Transverse colon (tissue), 4 donors: Measurements from ENCODE around the gene PITX3. TPM values are rescaled to one million over a fixed set of nuclear protein-coding genes. Genes with fewer than 3 reads are reported as not detected.

ENCODE experiments used
- DNase-seq: peaks from one replicate; pipeline ENCODE4 v3.0.0-alpha.2; 2019
- H3K27ac ChIP-seq, 4 donors: fragments of 200-600 bp; sonication (generic); 2 replicates each; pipeline ENCODE4 v1.5.1; 2016 to 2018; ENCODE audit warnings: inconsistent platforms in 4 of 4
- H3K27me3 ChIP-seq: fragments of 200-600 bp; sonication (generic); 2 replicates; pipeline ENCODE4 v1.5.1; 2017; ENCODE audit warnings: inconsistent platforms
- H3K36me3 ChIP-seq, 4 donors: fragments of 200-600 bp; sonication (generic); 2 replicates each; pipeline ENCODE4 v1.5.1; 2017 to 2019; ENCODE audit warnings: inconsistent platforms in 4 of 4
- H3K4me1 ChIP-seq, 4 donors: fragments of 200-600 bp; sonication (generic); 2 replicates each; pipeline ENCODE4 v1.5.1; 2017 to 2020; ENCODE audit warnings: inconsistent platforms in 4 of 4
- H3K4me3 ChIP-seq, 4 donors: fragments of 200-600 bp; sonication (generic); 1 replicate in 1 of 4; 2 replicates in 3 of 4; pipeline versions ENCODE4 v1.5.1 to v1.6.1; 2017 to 2019; ENCODE audit warnings: inconsistent platforms in 4 of 4
- H3K9me3 ChIP-seq, 2 donors: fragments of 200-600 bp; sonication (generic); 2 replicates each; pipeline ENCODE4 v1.5.1; 2017 to 2019; ENCODE audit warnings: inconsistent platforms in 2 of 2
- CTCF ChIP-seq, 5 experiments: fragments of 200-600 bp in 3 of 5; fragments of 450-650 bp in 2 of 5; sonication (generic) in 3 of 5; IDR thresholded peaks; 1 replicate in 2 of 5; 2 replicates in 3 of 5; pipeline ENCODE4 v1.5.1; 2016 to 2017; ENCODE audit warnings: antibody characterized with exemption in 5 of 5, inconsistent platforms in 3 of 5, mild to moderate bottlenecking in 2 of 5, moderate library complexity in 1 of 5
- EP300 ChIP-seq: sonication (generic); formaldehyde crosslinking; IDR thresholded peaks from one replicate; pipeline ENCODE4 v1.6.1; 2017; ENCODE audit warnings: antibody characterized with exemption, low read depth
- POLR2A ChIP-seq: fragments of 450-650 bp; IDR thresholded peaks from one replicate; pipeline ENCODE4 v1.6.1; 2016; ENCODE audit warnings: antibody characterized with exemption, mild to moderate bottlenecking, moderate library complexity
- POLR2AphosphoS5 ChIP-seq, 3 donors: sonication (generic); formaldehyde crosslinking; IDR thresholded peaks; one replicate each; pipeline ENCODE4 v1.6.1; 2016; ENCODE audit warnings: antibody characterized with exemption in 3 of 3
- WGBS, 2 donors: methylation state at CpG; one replicate each; pipeline ENCODE4 v1.1.5; 2018; ENCODE audit warnings: low coverage in 1 of 2; 5-methylcytosine and 5-hydroxymethylcytosine counted together
- in situ Hi-C, 4 donors: fragments of 200-750 bp; cut with MboI; loops; one replicate each; pipeline versions ENCODE4 v1.15.0 to v1.15.1; 2017; ENCODE audit warnings: low sequenced_read_pairs in 3 of 4, low pct_ligation_motif_present in 1 of 4, low pct_unique_long_range_greater_than_20kb in 1 of 4
- intact Hi-C: fragments of 100-400 bp; cut with DNase I; formaldehyde crosslinking; loops from one replicate; pipeline ENCODE4 v1.15.1; 2023; ENCODE audit warnings: low total_unique reads
- total RNA-seq, 4 donors: library from RNA; depleted of rRNA; stranded (reverse); fragments of >200 nt; gene quantifications; one replicate each; pipeline ENCODE4 v1.1.0, GENCODE V29; 2016

PITX3 gene
- total RNA-seq, 4 donors from 2014 or later, result not detected

GRCh38 chr10:102237711-102238252 lies 3.5 kb downstream of the PITX3 start:
- Histone ChIP-seq H3K36me3 (no peaks in the 10 kb centered on the region), H3K4me1 (peaks cover 13 to 21% (median 20%) of the 10 kb centered on the region in 4 donors), H3K27ac (no peak overlapping the region), H3K9me3 (no peaks in the 10 kb centered on the region), H3K27me3 (peaks cover 77% of the 10 kb centered on the region), H3K4me3 (no peak overlapping the region)
- in situ Hi-C loops, result no loop called here
- intact Hi-C loops, result no loop called here
- no peak for DNase-seq
- WGBS, 2 donors, result 50 to 69% methylated on average over 2 to 4 of the region's 4 CpGs
- no peak for TF ChIP-seq POLR2AphosphoS5 (IDR thresholded peaks at IDR 0.05)

GRCh38 chr10:102236006-102236405 lies 5.3 kb downstream of the PITX3 start:
- DNase-seq, result no peak
- H3K36me3 ChIP-seq, result no peaks in the 10 kb centered on the region
- intact Hi-C loops (no loop called here), in situ Hi-C loops (no loop called here)
- TF ChIP-seq CTCF (IDR thresholded peaks at IDR 0.05), result no peak
- TF ChIP-seq POLR2A, result no peak
- no peak for TF ChIP-seq POLR2AphosphoS5 (IDR thresholded peaks at IDR 0.05)
- TF ChIP-seq EP300, result no peak
- peaks cover 86% of the 10 kb centered on the region for H3K27me3 ChIP-seq
- H3K9me3 ChIP-seq, result no peaks in the 10 kb centered on the region
- no peak overlapping the region for H3K27ac ChIP-seq
- no peak overlapping the region for H3K4me3 ChIP-seq
- 68% methylated on average over 8 of the region's 8 CpGs; no CpG with 5 or more reads in 1 of the 2 donors for WGBS, 2 donors
- peaks cover 11 to 18% (median 16%) of the 10 kb centered on the region in 4 donors for H3K4me1 ChIP-seq

GRCh38 chr10:102235598-102235920 lies 5.8 kb downstream of the PITX3 start:
- Histone ChIP-seq H3K4me3 (no peak overlapping the region), H3K36me3 (no peaks in the 10 kb centered on the region), H3K9me3 (no peaks in the 10 kb centered on the region), H3K27ac (no peak overlapping the region), H3K27me3 (peaks cover 86% of the 10 kb centered on the region), H3K4me1 (peaks cover 10 to 18% (median 16%) of the 10 kb centered on the region in 4 donors)
- DNase-seq, result no peak
- no peak for TF ChIP-seq POLR2A
- in situ Hi-C loops (no loop called here), intact Hi-C loops (no loop called here)
- 100% methylated on average over 1 of the region's 1 CpG; no CpG with 5 or more reads in 1 of the 2 donors for WGBS, 2 donors

GRCh38 chr10:102234888-102235597 lies 6.3 kb downstream of the PITX3 start:
- H3K36me3 ChIP-seq, result no peaks in the 10 kb centered on the region
- 67 to 95% methylated on average over 2 to 12 of the region's 12 CpGs for WGBS, 2 donors
- no peak overlapping the region for H3K27ac ChIP-seq
- intact Hi-C loops (no loop called here), in situ Hi-C loops (no loop called here)
- H3K27me3 ChIP-seq, result peaks cover 86% of the 10 kb centered on the region
- H3K4me1 ChIP-seq, result peaks cover 13 to 21% (median 20%) of the 10 kb centered on the region in 4 donors
- H3K4me3 ChIP-seq, result no peak overlapping the region
- no peak for DNase-seq
- TF ChIP-seq CTCF (IDR thresholded peaks at IDR 0.05) (no peak), POLR2A (no peak), EP300 (no peak), POLR2AphosphoS5 (IDR thresholded peaks at IDR 0.05) (no peak)
- no peaks in the 10 kb centered on the region for H3K9me3 ChIP-seq

- DNase-seq, result no peak
- H3K4me3 ChIP-seq, result no peak overlapping the region
- intact Hi-C loops (no loop called here), in situ Hi-C loops (no loop called here)
- peaks cover 16 to 25% (median 23%) of the 10 kb centered on the region in 4 donors for H3K4me1 ChIP-seq
- TF ChIP-seq EP300 (no peak), CTCF (IDR thresholded peaks at IDR 0.05) (no peak), POLR2A (no peak), POLR2AphosphoS5 (IDR thresholded peaks at IDR 0.05) (no peak)
- H3K27ac ChIP-seq, result no peak overlapping the region
- H3K27me3 ChIP-seq, result peaks cover 85% of the 10 kb centered on the region
- H3K36me3 ChIP-seq, result no peaks in the 10 kb centered on the region
- H3K9me3 ChIP-seq, result no peaks in the 10 kb centered on the region
- 57% methylated on average over 1 of the region's 1 CpG; no CpG with 5 or more reads in 1 of the 2 donors for WGBS, 2 donors
Measured at GRCh38 chr10:102233997-102234396, 7.3 kb downstream of the PITX3 start.
